Urinary bladder (tissue), 4 donors: Measurements from ENCODE around the gene TOP3A. TPM values are rescaled to one million over a fixed set of nuclear protein-coding genes. Genes with fewer than 3 reads are reported as not detected.
A peak's percentile ranks its signal among the peaks of the same experiment; 100 is the strongest.

Experiments used
- DNase-seq: peaks from one replicate; pipeline ENCODE4 v3.0.0-alpha.2; 2015; ENCODE audit errors: extremely low spot score
- H3K27ac ChIP-seq: one replicate; pipeline ENCODE4 v1.5.1; 2013; ENCODE audit warnings: low read depth, mild to moderate bottlenecking, moderate library complexity
- H3K36me3 ChIP-seq: one replicate; pipeline ENCODE4 v1.6.1; 2013; ENCODE audit warnings: mild to moderate bottlenecking, moderate library complexity; ENCODE audit not compliant: insufficient read depth
- H3K4me1 ChIP-seq: one replicate; pipeline ENCODE4 v1.6.1; 2013; ENCODE audit warnings: mild to moderate bottlenecking, moderate library complexity; ENCODE audit not compliant: insufficient read depth
- H3K4me3 ChIP-seq: one replicate; pipeline ENCODE4 v1.5.1; 2013; ENCODE audit warnings: low read depth, low read length
- WGBS: extraction: QIAGEN DNeasy Blood & Tissue Kit; methylation state at CpG from one replicate; pipeline ENCODE4 v1.1.7; 2013; 5-methylcytosine and 5-hydroxymethylcytosine counted together
- polyA plus RNA-seq: library from polyadenylated mRNA; stranded (reverse); fragments of 200-250 nt; gene quantifications from one replicate; pipeline ENCODE4 v1.2.3, GENCODE V29; 2013
- total RNA-seq: library from RNA; depleted of rRNA; stranded (reverse); fragments of >200 nt; gene quantifications from one replicate; pipeline ENCODE4 v1.2.3, GENCODE V29; 2014
- donor health status: healthy with polysubstance abuse.
- donor health status: healthy.

The TOP3A gene
- total and polyA plus RNA-seq, 2 donors, result 15.8 to 27.4 TPM

- H3K36me3 ChIP-seq, result no peaks in the 10 kb centered on the region
- H3K4me1 ChIP-seq, result no peaks in the 10 kb centered on the region
- no peak for DNase-seq
- 95% methylated on average over 22 of the region's 22 CpGs for WGBS
- no peak overlapping the region for H3K27ac ChIP-seq
- no peak overlapping the region for H3K4me3 ChIP-seq
Observed at GRCh38 chr17:18234853-18235380, 79.9 kb downstream of the TOP3A start.

GRCh38 chr17:18233803-18234518 is 80.8 kb downstream of the TOP3A start:
- Histone ChIP-seq H3K4me3 (no peak overlapping the region), H3K4me1 (no peaks in the 10 kb centered on the region), H3K27ac (no peak overlapping the region), H3K36me3 (no peaks in the 10 kb centered on the region)
- DNase-seq, result no peak
- 94% methylated on average over 22 of the region's 22 CpGs for WGBS

- DNase-seq, result no peak
- no peak overlapping the region for H3K4me3 ChIP-seq
- no peaks in the 10 kb centered on the region for H3K4me1 ChIP-seq
- 51% methylated on average over 9 of the region's 9 CpGs for WGBS
- no peak overlapping the region for H3K27ac ChIP-seq
- no peaks in the 10 kb centered on the region for H3K36me3 ChIP-seq
Observed at GRCh38 chr17:18231164-18231563, 83.6 kb downstream of the TOP3A start.

GRCh38 chr17:18230288-18231141 is 84.3 kb downstream of the TOP3A start:
- 84% methylated on average over 14 of the region's 14 CpGs for WGBS
- Histone ChIP-seq H3K36me3 (no peaks in the 10 kb centered on the region), H3K4me1 (no peaks in the 10 kb centered on the region), H3K27ac (no peak overlapping the region), H3K4me3 (no peak overlapping the region)
- DNase-seq, result no peak

- 91% methylated on average over 7 of the region's 7 CpGs for WGBS
- no peak for DNase-seq
- no peak overlapping the region for H3K27ac ChIP-seq
- no peaks in the 10 kb centered on the region for H3K4me1 ChIP-seq
- no peak overlapping the region for H3K4me3 ChIP-seq
- H3K36me3 ChIP-seq, result no peaks in the 10 kb centered on the region
Observed at GRCh38 chr17:18229771-18230170, 85.0 kb downstream of the TOP3A start.

- WGBS, result 81% methylated on average over 4 of the region's 4 CpGs
- no peaks in the 10 kb centered on the region for H3K36me3 ChIP-seq
- no peak for DNase-seq
- no peak overlapping the region for H3K4me3 ChIP-seq
- H3K4me1 ChIP-seq, result no peaks in the 10 kb centered on the region
- no peak overlapping the region for H3K27ac ChIP-seq
Observed at GRCh38 chr17:18229254-18229653, 85.5 kb downstream of the TOP3A start.

GRCh38 chr17:18228176-18228682 is 86.6 kb downstream of the TOP3A start:
- no peaks in the 10 kb centered on the region for H3K36me3 ChIP-seq
- no peak for DNase-seq
- no peak overlapping the region for H3K27ac ChIP-seq
- WGBS, result 86% methylated on average over 10 of the region's 10 CpGs
- no peak overlapping the region for H3K4me3 ChIP-seq
- no peaks in the 10 kb centered on the region for H3K4me1 ChIP-seq

- WGBS, result 99% methylated on average over 5 of the region's 5 CpGs
- Histone ChIP-seq H3K4me3 (no peak overlapping the region), H3K27ac (no peak overlapping the region), H3K36me3 (no peaks in the 10 kb centered on the region), H3K4me1 (no peaks in the 10 kb centered on the region)
- DNase-seq, result no peak
Observed at GRCh38 chr17:18227635-18228034, 87.2 kb downstream of the TOP3A start.

- Histone ChIP-seq H3K4me1 (no peaks in the 10 kb centered on the region), H3K27ac (no peak overlapping the region), H3K36me3 (no peaks in the 10 kb centered on the region), H3K4me3 (peak overlapping the region; percentile 90)
- WGBS, result 19% methylated on average over 16 of the region's 16 CpGs
- DNase-seq, result no peak
Observed at GRCh38 chr17:18226284-18226945, 88.4 kb downstream of the TOP3A start.

GRCh38 chr17:18225642-18226283 is 89.0 kb downstream of the TOP3A start:
- Histone ChIP-seq H3K27ac (no peak overlapping the region), H3K36me3 (no peaks in the 10 kb centered on the region), H3K4me3 (peak overlapping the region; percentile 90), H3K4me1 (no peaks in the 10 kb centered on the region)
- DNase-seq, result no peak
- 1% methylated on average over 57 of the region's 57 CpGs for WGBS

GRCh38 chr17:18225121-18225641 is 89.6 kb downstream of the TOP3A start, which contains the start of gene LLGL1:
TSS of gene LLGL1 (plus strand) at chr17:18225635. CDS start at chr17:18225683, 48 bp downstream.
- Histone ChIP-seq H3K27ac (peak within 1 kb of the TSS; percentile 54), H3K4me1 (no peaks in the 10 kb centered on the region), H3K36me3 (no peaks in the 10 kb centered on the region), H3K4me3 (peak within 1 kb of the TSS; percentile 90)
- WGBS, result under 1% methylated on average over 60 of the region's 60 CpGs
- DNase-seq, result peak; percentile 87

- Histone ChIP-seq H3K36me3 (no peaks in the 10 kb centered on the region), H3K4me3 (peak overlapping the region; percentile 17), H3K27ac (peak overlapping the region; percentile 54), H3K4me1 (no peaks in the 10 kb centered on the region)
- no peak for DNase-seq
- WGBS, result 36% methylated on average over 23 of the region's 23 CpGs
Observed at GRCh38 chr17:18224387-18225120, 90.2 kb downstream of the TOP3A start.
